ENCODE data around the gene ASF1B.
"Not testable (repeated sequence)": the region's sequence is repeated elsewhere in the genome, so short reads cannot be mapped to it uniquely, and the experiment has no call there.

Gene ASF1B

GRCh38 chr19:14159059-14159458, 22.7 kb upstream of the ASF1B start:
- no peak for DNase-seq

- DNase-seq, result no peak
Measured at GRCh38 chr19:14158276-14159023, 22.1 kb upstream of the ASF1B start.

GRCh38 chr19:14156971-14157717, 20.8 kb upstream of the ASF1B start:
- no peak for DNase-seq

- DNase-seq, result no peak
Measured at GRCh38 chr19:14156122-14156521, 19.7 kb upstream of the ASF1B start.

GRCh38 chr19:14155371-14155770, 19.0 kb upstream of the ASF1B start:
- DNase-seq, result no peak

GRCh38 chr19:14152713-14153112, 16.3 kb upstream of the ASF1B start:
- no peak for DNase-seq

- DNase-seq, result no peak
Measured at GRCh38 chr19:14150770-14151661, 14.6 kb upstream of the ASF1B start.

GRCh38 chr19:14150041-14150769, 13.8 kb upstream of the ASF1B start:
- DNase-seq, result no peak

GRCh38 chr19:14149509-14149994, 13.2 kb upstream of the ASF1B start:
- DNase-seq, result no peak

GRCh38 chr19:14148751-14149410, 12.5 kb upstream of the ASF1B start:
- no peak for DNase-seq

- peak in 1 of 2 experiments; percentile 13 for DNase-seq
Measured at GRCh38 chr19:14147797-14148605, 11.6 kb upstream of the ASF1B start.

- no peak for DNase-seq
Measured at GRCh38 chr19:14146789-14147216, 10.4 kb upstream of the ASF1B start.

GRCh38 chr19:14146169-14146568, 9.8 kb upstream of the ASF1B start:
- DNase-seq, result not testable (repeated sequence)

GRCh38 chr19:14145381-14145780, 9.0 kb upstream of the ASF1B start:
- no peak for DNase-seq

GRCh38 chr19:14142262-14143190, 6.1 kb upstream of the ASF1B start:
- DNase-seq, result no peak

- DNase-seq, result no peak
Measured at GRCh38 chr19:14141041-14141440, 4.7 kb upstream of the ASF1B start.

- no peak for DNase-seq
Measured at GRCh38 chr19:14139944-14140343, 3.6 kb upstream of the ASF1B start.

- DNase-seq, result no peak
Measured at GRCh38 chr19:14138576-14139265, 2.3 kb upstream of the ASF1B start.

- DNase-seq, result no peak
Measured at GRCh38 chr19:14135985-14136508, 342 bp downstream of the ASF1B start.

All from NCI-H2081 (cell line).